COR-L47 (cell line): ENCODE measurements around the gene GRIA4.
"Not testable (repeated sequence)": the region's sequence is repeated elsewhere in the genome, so short reads cannot be mapped to it uniquely, and the experiment has no call there.

ENCODE experiments used
- DNase-seq: peaks from one replicate; lab custom pipeline; 2025; lab: John Stamatoyannopoulos, UW

GRIA4 gene

GRCh38 chr11:106001304-106002012, 391.6 kb downstream of the GRIA4 start:
- DNase-seq = no peak

- DNase-seq = not testable (repeated sequence)
Measured at GRCh38 chr11:106003094-106003493, 393.2 kb downstream of the GRIA4 start.

- no peak for DNase-seq
Measured at GRCh38 chr11:106011481-106011880, 401.6 kb downstream of the GRIA4 start.

GRCh38 chr11:106012744-106013143, 402.9 kb downstream of the GRIA4 start:
- DNase-seq = no peak

- no peak for DNase-seq
Measured at GRCh38 chr11:106014035-106014434, 404.2 kb downstream of the GRIA4 start.

GRCh38 chr11:106014620-106015019, 404.7 kb downstream of the GRIA4 start:
- DNase-seq = peak; percentile 39

- DNase-seq = no peak
Measured at GRCh38 chr11:106015066-106015465, 405.2 kb downstream of the GRIA4 start.

GRCh38 chr11:106017093-106017492, 407.2 kb downstream of the GRIA4 start:
- DNase-seq = no peak

- no peak for DNase-seq
Measured at GRCh38 chr11:106021181-106021966, 411.5 kb downstream of the GRIA4 start.

GRCh38 chr11:106021967-106022794, 412.3 kb downstream of the GRIA4 start, which contains the start of gene MSANTD4:
MSANTD4 (minus strand) TSS chr11:106022240; CDS start chr11:106010917, 11,323 bp downstream.
- DNase-seq = peak; percentile 99

GRCh38 chr11:106022795-106023275, 413.0 kb downstream of the GRIA4 start:
- no peak for DNase-seq

GRCh38 chr11:106030609-106031008, 420.7 kb downstream of the GRIA4 start:
- DNase-seq = no peak

GRCh38 chr11:106031202-106031810, 421.4 kb downstream of the GRIA4 start:
- DNase-seq = no peak
